ENCODE results near the gene BMP6.

BMP6 gene

GRCh38 chr6:7706269-7706668 is 19.6 kb upstream of the BMP6 start:
- H3K4me3 ChIP-seq (replicated peaks; ENCODE audit: low read depth, low read length), result no peak overlapping the region
- no peak for TF ChIP-seq CTCF (IDR thresholded peaks at IDR 0.05; ENCODE audit: low read depth, low read length, missing control alignments)
- DNase-seq (ENCODE audit: extremely low read depth, low read depth), result no peak

- DNase-seq (ENCODE audit: extremely low read depth, low read depth), result no peak
- no peak overlapping the region for H3K4me3 ChIP-seq (replicated peaks; ENCODE audit: low read depth, low read length)
- TF ChIP-seq CTCF (IDR thresholded peaks at IDR 0.05; ENCODE audit: low read depth, low read length, missing control alignments), result no peak
These were observed 18.1 kb upstream of the BMP6 start for GRCh38 chr6:7707787-7708186.

GRCh38 chr6:7719364-7719850 is 6.5 kb upstream of the BMP6 start:
- no peak overlapping the region for H3K4me3 ChIP-seq (replicated peaks; ENCODE audit: low read depth, low read length)
- no peak for DNase-seq (ENCODE audit: extremely low read depth, low read depth)
- TF ChIP-seq CTCF (IDR thresholded peaks at IDR 0.05; ENCODE audit: low read depth, low read length, missing control alignments), result no peak

- TF ChIP-seq CTCF (IDR thresholded peaks at IDR 0.05; ENCODE audit: low read depth, low read length, missing control alignments), result no peak
- no peak overlapping the region for H3K4me3 ChIP-seq (replicated peaks; ENCODE audit: low read depth, low read length)
- DNase-seq (ENCODE audit: extremely low read depth, low read depth), result no peak
These were observed 5.6 kb upstream of the BMP6 start for GRCh38 chr6:7720346-7720745.

- DNase-seq (ENCODE audit: extremely low read depth, low read depth), result no peak
- no peak overlapping the region for H3K4me3 ChIP-seq (replicated peaks; ENCODE audit: low read depth, low read length)
- TF ChIP-seq CTCF (IDR thresholded peaks at IDR 0.05; ENCODE audit: low read depth, low read length, missing control alignments), result no peak
These were observed 4.2 kb upstream of the BMP6 start for GRCh38 chr6:7721649-7722048.

- DNase-seq (ENCODE audit: extremely low read depth, low read depth), result peak; percentile 67
- no peak overlapping the region for H3K4me3 ChIP-seq (replicated peaks; ENCODE audit: low read depth, low read length)
- peak; percentile 64 for TF ChIP-seq CTCF (IDR thresholded peaks at IDR 0.05; ENCODE audit: low read depth, low read length, missing control alignments)
These were observed 2.9 kb upstream of the BMP6 start for GRCh38 chr6:7723041-7723447.

- no peak for DNase-seq (ENCODE audit: extremely low read depth, low read depth)
- H3K4me3 ChIP-seq (replicated peaks; ENCODE audit: low read depth, low read length), result no peak overlapping the region
- no peak for TF ChIP-seq CTCF (IDR thresholded peaks at IDR 0.05; ENCODE audit: low read depth, low read length, missing control alignments)
These were observed 2.3 kb upstream of the BMP6 start for GRCh38 chr6:7723554-7723953.
